ENCODE data around the gene GSAP. TPM values are rescaled to one million over a fixed set of nuclear protein-coding genes. Genes with fewer than 3 reads are reported as not detected.
"Not testable (repeated sequence)": the region's sequence is repeated elsewhere in the genome, so short reads cannot be mapped to it uniquely, and the experiment has no call there.

GSAP gene
- 5.0 and 6.1 TPM in 2 replicates for total RNA-seq (ENCODE audit: low replicate concordance)
- long read RNA-seq, partial matches to known transcripts: 6 of 14 reads
- long read RNA-seq, other reads (novel, unspliced or antisense): 5 of 14 reads

- Mint-ChIP-seq H3K27me3 (peaks cover 44% of the 10 kb centered on the region), H3K4me3 (peak within 1 kb of the TSS; percentile 82), H3K36me3 (no peaks in the 10 kb centered on the region), H3K27ac (peak within 1 kb of the TSS; percentile 48), H3K9me3 (no peaks in the 10 kb centered on the region), H3K4me1 (ENCODE audit: unreplicated experiment) (peaks cover 3% of the 10 kb centered on the region)
- TF ChIP-seq CTCF (conservative IDR thresholded peaks at IDR 0.05): peak; percentile 9
- no peak for DNase-seq (ENCODE audit: extremely low spot score, unreplicated experiment)
Observed at GRCh38 chr7:77415823-77416620, at the start of gene GSAP. GSAP (minus strand) TSS chr7:77416349; CDS start chr7:77416321, 28 bp downstream.

DNA sequence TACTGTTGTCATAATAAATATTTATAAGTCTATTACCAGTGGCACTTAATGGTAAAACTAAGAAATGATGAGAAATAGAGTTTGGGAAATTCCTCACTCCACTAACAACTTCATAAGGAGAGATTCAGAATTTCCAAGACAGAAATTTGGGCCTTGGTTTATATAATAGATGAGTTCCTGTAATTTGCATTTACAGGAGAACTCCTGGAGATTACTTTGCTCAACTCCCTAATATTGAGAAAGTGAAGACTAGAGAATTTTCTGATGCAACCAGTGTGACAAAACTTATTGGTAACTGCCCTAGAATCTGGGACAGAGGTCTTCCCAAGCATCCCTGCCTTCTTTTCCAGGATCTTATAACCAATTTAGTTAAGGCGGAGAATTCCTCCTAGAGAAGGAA, 49.1 kb upstream of the GSAP start:
- DNase-seq (ENCODE audit: extremely low spot score, unreplicated experiment): no peak
- Mint-ChIP-seq H3K27me3 (no peaks in the 10 kb centered on the region), H3K4me1 (ENCODE audit: unreplicated experiment) (no peaks in the 10 kb centered on the region), H3K36me3 (no peaks in the 10 kb centered on the region), H3K4me3 (no peak overlapping the region), H3K27ac (no peak overlapping the region), H3K9me3 (peaks cover 11% of the 10 kb centered on the region)
- no peak for TF ChIP-seq CTCF (conservative IDR thresholded peaks at IDR 0.05)

DNA sequence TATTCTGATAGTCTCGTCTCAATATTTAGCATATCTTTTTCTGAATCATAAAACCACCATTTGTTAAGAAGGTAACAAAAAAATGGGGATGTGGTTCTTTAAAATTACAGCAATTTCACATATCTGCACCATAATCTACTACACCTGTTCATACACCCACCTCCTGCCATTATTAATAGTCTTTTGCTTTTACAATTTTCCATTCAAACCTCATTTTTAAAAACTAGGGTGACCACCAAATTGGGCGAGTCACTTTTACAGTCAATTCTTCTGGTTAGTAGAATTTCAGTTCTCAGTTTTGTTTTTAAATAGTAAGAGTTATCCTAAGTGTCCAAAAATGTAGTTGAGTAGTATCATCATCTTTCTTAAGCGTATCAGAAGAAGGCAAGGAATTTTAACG, 48.4 kb upstream of the GSAP start:
- peaks cover 6% of the 10 kb centered on the region for H3K9me3 Mint-ChIP-seq
- no peaks in the 10 kb centered on the region for H3K27me3 Mint-ChIP-seq
- no peak overlapping the region for H3K27ac Mint-ChIP-seq
- DNase-seq (ENCODE audit: extremely low spot score, unreplicated experiment): no peak
- no peak for TF ChIP-seq CTCF (conservative IDR thresholded peaks at IDR 0.05)
- H3K4me1 Mint-ChIP-seq (ENCODE audit: unreplicated experiment): no peaks in the 10 kb centered on the region
- H3K4me3 Mint-ChIP-seq: no peak overlapping the region
- H3K36me3 Mint-ChIP-seq: no peaks in the 10 kb centered on the region

- DNase-seq (ENCODE audit: extremely low spot score, unreplicated experiment): not testable (repeated sequence)
Observed at GRCh38 chr7:77463632-77464031, 47.5 kb upstream of the GSAP start.

DNA sequence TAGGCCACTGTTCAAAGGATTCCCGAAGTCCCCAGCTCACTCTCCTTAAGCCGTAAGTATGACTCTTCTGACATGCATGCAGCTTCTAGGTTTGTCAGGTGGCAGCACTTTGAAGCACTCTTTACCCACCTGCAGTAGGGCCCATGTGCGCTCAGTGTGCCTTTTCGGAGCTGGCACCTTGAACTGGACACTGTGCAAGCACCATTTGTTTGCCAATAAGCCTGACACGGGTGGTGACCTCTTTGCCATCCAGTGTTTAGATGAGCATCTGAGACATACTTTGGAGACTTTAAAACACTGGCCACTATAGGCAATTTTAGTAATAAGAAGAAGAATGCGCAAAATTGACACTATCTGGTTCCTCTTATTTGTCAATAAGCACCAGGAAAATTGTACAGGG, 45.7 kb upstream of the GSAP start:
- DNase-seq (ENCODE audit: extremely low spot score, unreplicated experiment): no peak
- Mint-ChIP-seq H3K9me3 (no peaks in the 10 kb centered on the region), H3K36me3 (no peaks in the 10 kb centered on the region), H3K27me3 (no peaks in the 10 kb centered on the region), H3K4me1 (ENCODE audit: unreplicated experiment) (no peaks in the 10 kb centered on the region), H3K27ac (no peak overlapping the region), H3K4me3 (no peak overlapping the region)
- TF ChIP-seq CTCF (conservative IDR thresholded peaks at IDR 0.05): no peak

More at GRCh38 chr7:77463632-77464031, 47.5 kb upstream of the GSAP start:
- H3K9me3 Mint-ChIP-seq; H3K4me3 Mint-ChIP-seq; H3K36me3 Mint-ChIP-seq; H3K27ac Mint-ChIP-seq; H3K4me1 Mint-ChIP-seq (ENCODE audit: unreplicated experiment); H3K27me3 Mint-ChIP-seq: not testable (repeated sequence)

DNA sequence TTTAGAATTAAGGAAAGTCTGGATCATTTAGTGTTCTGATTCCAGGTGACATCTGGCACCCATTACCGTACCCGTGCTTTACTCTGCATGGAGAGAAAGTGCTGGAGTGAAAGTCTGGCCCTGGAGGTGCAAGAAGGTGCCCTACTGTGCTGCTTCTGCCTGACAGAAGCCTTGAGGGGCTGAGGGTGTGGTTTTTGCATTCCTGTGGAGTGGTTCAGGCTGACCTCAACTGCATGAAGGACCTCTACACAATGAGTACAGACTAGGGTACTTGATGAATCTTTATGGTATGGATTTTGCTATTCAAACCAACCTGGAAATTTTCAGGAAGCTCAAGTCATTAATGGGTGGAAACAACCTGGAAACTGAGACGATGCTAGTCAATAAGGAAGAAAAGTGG, 45.1 kb upstream of the GSAP start:
- H3K36me3 Mint-ChIP-seq: no peaks in the 10 kb centered on the region
- no peak overlapping the region for H3K27ac Mint-ChIP-seq
- H3K27me3 Mint-ChIP-seq: no peaks in the 10 kb centered on the region
- H3K4me1 Mint-ChIP-seq (ENCODE audit: unreplicated experiment): no peaks in the 10 kb centered on the region
- no peak for DNase-seq (ENCODE audit: extremely low spot score, unreplicated experiment)
- H3K9me3 Mint-ChIP-seq: no peaks in the 10 kb centered on the region
- TF ChIP-seq CTCF (conservative IDR thresholded peaks at IDR 0.05): no peak
- H3K4me3 Mint-ChIP-seq: no peak overlapping the region
